HT1080 (cell line): Measurements from ENCODE around the gene RNU1-4. TPM values are rescaled to one million over a fixed set of nuclear protein-coding genes. Genes with fewer than 3 reads are reported as not detected.
"Not testable (repeated sequence)": the region's sequence is repeated elsewhere in the genome, so short reads cannot be mapped to it uniquely, and the experiment has no call there.

Experiments
- DNase-seq: peaks from one replicate; pipeline ENCODE4 v3.0.0-alpha.2; 2015; ENCODE audit warnings: low read depth
- total RNA-seq: library from RNA; depleted of rRNA; stranded (reverse); fragments of >200 nt; shearing (Covaris generic); gene quantifications from 2 replicates; pipeline ENCODE4 v1.2.3, GENCODE V29; 2014

Gene RNU1-4
- total RNA-seq, 1 experiment from 2014 or later, result not detected

DNA sequence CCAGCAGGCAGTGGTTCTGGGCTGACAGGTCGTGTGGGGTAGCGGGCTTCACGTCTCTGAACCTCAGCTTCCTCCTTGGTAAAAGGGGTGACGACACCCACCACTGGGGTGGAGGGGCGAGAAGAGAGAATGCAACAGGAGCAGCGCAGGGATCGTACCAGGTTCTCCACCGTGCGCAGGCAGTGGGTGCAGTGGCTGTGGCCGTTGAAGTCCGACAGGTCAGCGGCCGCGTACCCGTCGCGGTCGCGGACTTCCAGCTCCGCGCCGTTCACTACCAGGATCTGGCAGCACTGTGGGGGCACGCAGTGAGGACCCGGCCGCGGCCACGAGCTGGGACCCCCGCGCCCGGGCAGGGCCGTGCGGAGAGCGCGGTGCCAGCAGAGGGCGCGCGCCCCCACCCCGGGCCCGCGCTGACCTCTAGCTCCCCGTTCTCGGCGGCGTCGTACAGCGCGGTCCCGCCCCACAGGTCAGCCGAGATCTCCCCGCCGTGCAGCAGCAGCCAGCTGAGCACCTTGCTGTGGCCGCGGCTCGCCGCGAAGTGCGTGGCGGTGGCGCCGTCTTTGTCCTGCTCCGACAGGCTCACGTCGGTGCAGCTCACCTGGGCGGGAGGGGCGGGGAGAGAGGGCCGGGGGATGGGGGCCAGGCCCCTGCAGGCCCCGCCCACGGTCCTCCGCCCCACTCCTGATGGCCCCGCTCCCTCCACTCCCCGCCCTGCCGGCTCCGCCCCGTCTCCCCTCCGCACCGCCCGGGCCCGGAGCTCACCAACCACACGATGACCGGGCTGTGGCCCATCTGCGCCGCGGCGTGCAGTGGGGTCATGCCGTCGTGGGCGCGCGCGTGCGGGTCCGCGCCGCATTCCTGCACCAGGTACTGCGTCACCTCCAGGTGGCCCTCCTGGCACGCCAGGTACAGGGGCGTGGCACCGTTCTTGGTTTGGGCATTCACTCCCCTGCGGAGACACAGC lies 32.9 kb upstream of the RNU1-4 start:
- DNase-seq, result not testable (repeated sequence)

DNA sequence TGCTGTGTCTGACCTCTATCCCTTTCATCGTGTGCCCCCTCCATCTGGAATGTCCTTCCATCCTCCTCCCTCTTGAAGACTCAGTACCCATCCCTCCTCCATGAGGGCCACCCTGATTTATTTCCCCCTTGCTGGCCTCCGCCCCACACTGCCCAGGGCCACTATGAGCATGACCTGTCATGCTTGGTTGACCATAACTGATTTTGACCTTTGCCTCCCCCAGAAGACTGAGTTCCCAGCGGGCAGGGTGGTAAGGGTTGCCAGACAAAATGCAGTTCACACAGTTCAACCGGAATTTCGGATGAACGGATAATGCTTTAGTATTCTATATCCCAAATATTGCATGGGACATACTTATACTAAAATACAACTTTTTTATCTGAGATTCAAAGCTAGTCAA lies 31.6 kb upstream of the RNU1-4 start:
- DNase-seq, result not testable (repeated sequence)

DNA sequence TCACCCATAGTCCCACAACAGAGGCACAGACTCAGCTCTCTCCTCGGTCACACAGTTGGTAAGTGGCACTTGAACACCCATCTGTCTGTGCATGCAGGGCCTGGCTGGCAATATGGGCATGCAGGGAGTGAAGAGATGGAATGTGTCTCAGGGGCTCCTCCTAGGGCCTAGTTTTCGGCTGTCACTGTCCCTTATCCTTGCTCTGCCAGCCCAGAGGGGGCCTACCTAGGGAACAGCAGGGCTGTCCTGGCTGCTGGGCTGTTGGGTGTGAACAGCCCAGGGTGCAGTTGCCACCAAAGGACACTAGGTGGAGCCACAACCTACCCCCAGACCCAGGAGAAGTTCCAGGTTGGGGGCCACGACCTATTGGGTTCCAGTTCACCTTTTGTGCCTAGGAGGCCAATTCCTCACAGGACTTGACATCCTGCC lies 30.6 kb upstream of the RNU1-4 start:
- DNase-seq, result not testable (repeated sequence)

DNA sequence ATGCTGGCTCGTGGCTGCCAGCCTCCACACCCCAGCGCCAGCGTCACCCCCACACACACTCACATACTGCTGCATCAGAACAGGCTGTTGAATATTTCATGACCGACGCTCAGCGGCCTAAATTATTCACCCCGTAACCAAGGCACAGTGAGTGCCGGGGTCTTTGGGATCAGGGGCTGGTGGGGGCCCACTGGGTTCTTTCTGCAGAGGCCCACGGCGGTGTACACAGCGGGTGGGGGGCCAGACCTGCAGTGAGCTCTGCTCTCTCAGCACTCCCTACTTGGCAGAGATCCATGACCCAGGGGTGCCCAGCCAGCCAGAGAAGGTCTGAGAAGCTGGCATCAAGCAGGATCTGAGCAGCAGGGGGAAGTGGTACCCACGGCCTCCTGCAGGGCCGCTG lies 29.7 kb upstream of the RNU1-4 start:
- DNase-seq, result not testable (repeated sequence)

DNA sequence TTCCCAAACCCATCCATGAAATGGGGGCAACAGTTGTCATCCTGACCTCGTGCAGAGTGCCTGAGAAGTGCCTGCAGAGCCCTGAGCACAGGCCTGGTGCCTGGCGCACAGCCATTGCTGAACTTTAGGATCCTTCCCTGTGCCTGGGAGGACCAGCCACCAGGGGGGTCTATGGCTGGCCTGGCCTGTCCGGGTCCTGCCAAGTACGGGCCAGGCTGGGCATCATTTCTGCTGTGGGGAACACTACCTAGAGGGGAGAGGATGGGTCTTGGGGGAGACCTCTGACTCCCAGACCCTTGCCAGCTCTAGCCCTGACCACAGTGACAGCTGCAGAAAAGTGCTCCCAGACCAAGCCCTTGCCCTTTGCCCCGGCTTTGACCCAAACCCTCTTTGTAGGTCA lies 28.2 kb upstream of the RNU1-4 start:
- not testable (repeated sequence) for DNase-seq

DNA sequence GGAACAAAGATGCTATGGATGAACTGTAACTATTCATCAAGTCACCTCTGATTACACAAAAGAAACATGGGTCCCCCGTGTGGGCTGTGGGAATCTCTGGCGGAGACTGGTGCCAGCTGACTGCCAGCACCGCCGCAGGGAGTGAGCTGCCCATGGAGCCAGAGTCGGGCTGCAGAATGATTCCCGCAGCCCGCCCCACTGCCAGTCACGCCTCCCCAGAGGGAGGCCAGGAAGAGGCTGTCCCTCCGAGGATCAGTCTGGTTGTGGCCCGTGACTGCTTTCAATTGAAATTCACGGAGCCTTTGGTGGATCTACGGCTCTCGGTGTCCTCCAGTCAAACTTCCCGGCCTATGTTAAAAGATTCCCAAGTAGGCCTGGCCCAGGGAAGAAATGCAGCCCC lies 27.7 kb upstream of the RNU1-4 start:
- not testable (repeated sequence) for DNase-seq

DNA sequence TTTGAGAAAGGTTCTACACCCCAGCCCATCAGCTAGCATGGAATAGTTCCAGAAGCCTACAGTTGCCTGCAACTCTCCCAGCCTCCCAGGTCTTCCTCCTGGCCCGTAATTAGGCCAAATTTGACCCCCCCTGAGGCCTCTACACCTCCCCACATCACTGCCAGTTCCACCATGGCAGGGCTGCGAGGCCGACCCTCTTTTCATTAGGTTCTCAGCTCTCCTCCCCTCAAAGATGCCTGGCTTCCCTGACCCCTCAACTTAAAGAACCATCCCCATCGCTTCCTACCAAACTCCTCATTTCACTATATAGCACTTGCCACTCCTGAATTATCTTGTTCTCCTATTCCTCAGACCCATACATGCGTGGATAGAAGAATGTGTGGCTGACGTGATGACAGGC lies 27.3 kb upstream of the RNU1-4 start:
- DNase-seq, result not testable (repeated sequence)

DNA sequence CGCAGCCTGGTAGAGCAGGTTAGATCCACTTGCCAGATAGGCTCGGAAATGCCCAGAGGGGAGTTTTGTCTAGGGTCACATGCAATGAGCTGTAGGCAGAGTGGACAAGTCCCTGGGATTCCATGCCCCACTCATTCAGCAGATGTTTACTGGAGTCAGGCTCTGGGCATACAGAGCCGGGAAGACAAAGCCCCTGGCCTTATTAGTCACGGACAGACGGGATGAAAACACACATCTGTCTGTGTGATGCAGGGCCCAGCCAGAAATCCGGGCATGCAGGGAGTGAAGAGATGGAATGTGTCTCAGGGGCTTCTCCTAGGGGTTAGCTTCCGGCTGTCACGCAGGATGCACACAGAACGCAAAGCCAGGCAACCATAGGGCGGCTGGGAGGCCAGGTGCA lies 26.8 kb upstream of the RNU1-4 start:
- DNase-seq, result not testable (repeated sequence)

DNA sequence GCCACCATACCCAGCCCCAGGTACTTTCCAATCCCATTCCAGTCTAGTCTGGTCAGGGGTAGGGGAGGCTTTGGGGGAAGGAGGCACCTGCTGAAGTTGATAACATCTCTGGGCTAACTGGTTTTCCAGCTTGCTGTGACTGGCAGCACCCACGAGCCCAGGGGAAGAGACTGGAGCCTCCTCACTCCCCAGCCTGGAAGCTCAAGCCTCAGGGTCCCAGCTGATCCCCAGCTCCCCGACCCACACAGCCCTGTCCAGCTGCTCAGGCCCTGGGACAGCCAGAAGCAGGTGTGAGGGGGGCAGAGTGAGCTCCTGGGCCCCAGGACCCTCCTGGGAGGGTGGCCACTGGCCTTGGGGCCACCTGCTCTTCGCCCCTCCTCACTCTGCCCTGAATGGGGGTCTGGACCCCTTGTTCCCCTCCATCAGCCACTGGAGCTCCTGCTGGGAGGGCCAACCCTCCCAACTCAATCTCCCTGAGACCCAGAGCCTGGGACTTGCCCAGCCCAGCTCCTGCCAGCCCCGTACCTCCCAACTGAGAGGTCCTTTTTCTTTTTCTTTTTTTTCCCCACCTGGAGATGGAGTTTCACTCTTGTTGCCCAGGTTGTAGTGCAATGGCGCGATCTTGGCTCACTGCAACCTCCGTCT lies 23.5 kb upstream of the RNU1-4 start:
- peak; percentile 15 for DNase-seq

DNA sequence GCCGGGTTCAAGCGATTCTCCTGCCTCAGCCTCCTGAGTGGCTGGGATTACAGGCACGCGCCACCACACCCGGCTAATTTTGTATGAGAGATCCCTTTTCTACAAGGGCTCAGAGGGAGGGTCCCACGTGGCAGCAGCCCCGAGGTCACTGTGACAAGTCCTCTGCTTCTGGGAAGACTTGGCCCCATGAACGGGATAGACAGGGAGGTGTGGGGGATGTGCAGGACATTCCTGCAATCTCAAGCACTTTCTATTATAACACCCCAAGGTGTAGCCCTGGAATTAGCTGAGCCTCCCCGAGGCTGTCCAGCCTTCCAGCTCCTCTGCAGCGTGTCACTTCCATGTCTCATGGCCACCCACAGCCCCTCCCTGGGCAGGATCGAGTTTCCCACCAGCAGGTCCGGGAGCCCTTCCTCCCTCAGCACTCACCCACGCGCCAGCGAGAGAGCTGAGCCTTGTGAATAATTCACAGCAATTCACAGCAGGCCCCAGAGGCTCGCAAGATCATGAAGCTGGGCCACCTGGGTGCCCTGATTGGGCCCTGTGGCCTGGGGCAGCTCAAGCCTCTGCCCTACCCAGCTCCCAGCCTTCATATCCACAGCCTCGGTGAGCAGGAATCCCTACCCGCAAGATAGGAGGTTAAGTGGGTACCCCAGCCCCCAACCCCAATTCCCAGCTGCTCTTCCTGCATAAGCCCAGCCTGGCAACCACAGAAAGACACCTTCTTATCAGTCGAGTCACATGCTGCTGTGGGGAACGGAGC lies 22.8 kb upstream of the RNU1-4 start:
- DNase-seq, result peak; percentile 27

DNA sequence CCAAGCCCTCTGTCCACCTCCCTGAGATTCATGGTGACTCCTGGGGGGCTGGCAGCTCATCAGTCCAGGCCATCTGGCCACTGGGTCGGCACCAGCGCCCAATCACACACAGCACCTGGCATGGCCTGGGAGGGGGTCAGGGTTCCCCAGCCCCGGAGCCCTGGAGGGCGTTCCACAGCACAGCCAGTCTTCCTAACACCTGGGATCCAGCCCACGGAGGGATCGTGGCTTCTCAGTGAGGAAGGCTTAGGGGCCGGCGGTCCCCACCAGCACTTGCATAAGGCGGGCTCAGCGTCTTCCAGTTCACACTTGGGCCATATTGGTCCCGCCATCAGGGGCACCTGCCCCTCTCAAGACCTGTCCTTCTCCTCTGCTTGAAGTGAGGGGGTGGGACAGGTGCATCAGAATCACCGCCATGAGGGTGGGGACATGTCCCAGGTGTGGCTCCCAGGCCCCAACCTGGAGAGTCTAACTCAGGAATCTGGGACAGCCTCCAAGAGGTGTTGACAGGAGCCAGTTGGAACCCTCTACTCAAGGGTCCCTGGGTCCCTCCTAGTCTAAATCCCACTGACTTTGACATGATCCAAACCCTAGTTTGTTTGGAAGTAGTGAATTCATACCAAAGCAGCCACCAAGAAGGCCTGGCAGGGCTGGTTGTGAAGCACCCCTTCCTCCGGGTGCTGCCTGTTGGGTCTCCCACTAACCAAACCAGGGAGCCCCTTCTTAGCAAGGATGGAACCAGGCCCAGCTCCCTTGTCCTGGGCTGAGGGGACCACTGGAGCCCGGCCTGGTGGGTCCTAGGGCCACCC lies 22.0 kb upstream of the RNU1-4 start:
- DNase-seq, result peak; percentile 25

DNA sequence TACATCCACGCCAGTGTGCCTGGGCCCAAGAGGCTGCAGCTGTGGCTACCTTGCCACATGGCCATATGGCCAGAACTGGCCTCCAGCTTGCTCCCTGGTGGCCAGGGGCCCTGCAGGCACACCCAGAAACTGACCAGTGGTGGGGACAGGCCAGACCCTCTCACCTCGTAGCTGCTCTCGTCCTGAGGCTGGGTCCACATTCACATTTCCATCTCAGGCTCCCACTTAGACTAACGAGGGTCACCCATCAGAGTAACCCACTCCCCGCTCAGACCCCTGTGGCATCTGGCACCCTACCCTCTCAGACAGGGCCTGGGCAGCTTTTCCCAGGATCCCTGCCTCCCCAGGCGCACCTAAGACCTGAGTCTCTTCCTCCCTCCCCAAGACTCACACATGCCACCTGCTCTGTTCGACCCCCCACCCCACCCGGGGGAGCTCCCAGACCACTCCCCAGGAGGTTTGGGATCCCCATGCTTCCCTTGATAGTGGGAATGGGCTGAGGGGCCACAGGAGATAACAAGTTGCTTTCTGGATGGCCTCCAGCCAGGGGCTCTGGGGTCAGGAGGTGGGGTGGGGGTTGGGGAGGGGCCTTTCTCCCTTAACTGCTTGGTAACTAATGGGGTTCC lies 21.3 kb upstream of the RNU1-4 start:
- peak; percentile 15 for DNase-seq

DNA sequence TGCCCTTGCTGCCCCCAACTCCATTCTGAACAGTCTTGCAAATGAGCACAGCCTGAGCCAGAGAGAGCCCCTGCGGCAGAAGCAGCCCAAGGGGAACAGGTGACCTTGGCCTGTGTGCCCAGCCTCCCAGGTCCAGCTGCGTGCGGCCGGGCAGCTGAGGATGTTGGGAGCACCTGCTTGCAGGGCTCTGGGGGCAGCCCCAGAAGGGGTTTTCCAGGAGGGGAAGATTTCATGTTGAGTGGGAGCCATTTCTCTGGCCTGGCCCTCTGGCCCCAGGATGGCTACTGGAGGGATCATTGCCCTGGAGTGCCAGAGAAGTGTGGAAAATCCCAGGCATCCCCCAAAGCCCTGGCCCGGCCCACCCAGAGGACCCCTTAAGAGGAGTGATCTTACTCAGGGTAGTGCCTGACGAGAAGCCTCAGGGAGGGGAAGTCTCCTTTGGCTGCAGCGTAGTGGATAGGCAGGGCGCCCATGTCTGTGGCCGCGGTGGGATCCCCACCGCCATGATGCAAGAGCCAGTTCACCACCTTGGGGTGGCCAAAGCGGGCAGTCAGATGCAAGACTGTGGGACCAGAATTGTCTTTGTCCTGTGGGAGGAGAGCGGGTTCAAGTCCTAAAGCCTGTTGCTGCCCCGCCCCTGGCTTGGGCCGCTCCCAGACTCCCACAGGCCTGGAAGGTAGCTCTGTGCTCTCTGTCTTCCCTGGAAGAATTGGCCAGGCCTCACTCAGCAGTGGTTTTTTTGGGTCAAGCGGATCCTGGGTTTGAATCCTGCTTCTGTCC lies 20.6 kb upstream of the RNU1-4 start:
- peak; percentile 16 for DNase-seq

DNA sequence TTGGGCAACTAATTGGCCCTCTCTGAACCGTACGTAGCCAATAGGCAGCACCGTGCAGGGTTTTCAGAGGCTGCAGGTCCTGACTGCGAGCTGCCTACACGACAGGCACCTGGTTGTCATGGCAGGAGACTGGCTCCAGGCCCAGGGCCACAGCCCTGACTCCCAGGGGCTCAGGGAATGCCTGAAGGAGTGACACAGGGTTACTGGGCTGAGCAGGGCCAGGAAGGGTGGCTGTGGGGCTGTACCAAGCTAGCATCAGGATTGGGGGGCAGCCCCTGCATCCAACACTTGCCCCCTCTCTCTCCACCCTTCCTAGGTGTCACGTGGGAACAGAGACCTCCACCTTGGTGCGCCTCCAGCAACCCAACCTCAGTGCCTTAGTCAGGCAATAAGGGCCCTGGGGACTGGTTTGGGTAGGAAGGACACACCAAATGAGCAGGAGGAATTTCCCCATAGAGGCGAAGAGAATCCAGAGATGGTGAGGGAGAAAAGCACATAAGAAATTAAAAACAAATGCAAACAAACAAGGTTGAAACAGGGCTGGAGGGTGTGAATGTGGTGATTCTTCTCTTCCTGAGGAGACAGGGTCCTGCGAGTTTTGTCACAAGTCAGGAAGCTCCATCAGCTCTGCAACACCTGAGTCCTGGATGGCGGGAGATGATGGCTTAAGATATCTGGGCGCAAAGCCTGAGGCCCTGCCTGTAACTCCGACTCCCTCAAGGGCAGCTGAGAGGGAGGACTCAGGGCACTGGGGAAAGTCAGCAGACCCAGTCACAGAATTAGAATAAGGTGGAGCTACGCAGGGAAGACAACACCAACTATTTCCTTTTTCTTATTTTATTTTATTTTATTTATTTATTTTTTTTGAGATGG lies 19.7 kb upstream of the RNU1-4 start:
- peak; percentile 14 for DNase-seq

DNA sequence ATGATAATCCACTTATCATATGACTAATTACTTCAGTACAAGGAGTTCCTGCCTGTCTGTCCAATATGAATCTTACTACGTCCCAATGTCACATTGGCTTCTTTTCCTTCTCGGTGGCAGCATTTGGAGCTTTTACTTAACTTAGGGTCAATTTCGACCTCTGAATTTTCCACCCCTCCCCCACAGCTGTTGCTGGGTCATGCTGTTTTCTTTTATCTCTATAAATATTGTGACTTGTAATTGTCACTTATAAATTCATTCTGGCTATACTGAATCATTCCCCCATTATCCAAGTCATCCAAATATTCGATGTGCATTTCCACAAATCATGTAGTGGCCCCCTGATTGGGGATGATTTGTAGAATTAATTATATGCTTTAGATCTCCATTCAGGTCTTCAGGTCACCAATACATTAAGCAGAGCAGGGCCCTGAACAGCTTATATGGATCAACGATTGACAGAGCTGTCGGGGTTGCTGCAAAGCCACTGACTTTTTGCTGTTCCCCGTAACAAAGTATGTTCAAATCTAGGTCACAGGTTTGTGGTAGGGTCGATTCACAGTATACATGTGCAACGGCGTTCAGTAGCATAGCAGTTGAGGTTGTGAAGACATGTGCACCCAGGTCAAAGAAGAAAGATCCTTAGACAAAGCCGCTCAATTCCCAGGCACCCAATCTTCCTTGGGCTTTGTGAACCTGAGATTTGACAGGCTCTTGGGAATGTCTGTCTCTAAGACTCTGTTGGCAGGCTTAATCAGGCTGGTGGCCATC lies 18.3 kb upstream of the RNU1-4 start:
- DNase-seq, result peak; percentile 15

DNA sequence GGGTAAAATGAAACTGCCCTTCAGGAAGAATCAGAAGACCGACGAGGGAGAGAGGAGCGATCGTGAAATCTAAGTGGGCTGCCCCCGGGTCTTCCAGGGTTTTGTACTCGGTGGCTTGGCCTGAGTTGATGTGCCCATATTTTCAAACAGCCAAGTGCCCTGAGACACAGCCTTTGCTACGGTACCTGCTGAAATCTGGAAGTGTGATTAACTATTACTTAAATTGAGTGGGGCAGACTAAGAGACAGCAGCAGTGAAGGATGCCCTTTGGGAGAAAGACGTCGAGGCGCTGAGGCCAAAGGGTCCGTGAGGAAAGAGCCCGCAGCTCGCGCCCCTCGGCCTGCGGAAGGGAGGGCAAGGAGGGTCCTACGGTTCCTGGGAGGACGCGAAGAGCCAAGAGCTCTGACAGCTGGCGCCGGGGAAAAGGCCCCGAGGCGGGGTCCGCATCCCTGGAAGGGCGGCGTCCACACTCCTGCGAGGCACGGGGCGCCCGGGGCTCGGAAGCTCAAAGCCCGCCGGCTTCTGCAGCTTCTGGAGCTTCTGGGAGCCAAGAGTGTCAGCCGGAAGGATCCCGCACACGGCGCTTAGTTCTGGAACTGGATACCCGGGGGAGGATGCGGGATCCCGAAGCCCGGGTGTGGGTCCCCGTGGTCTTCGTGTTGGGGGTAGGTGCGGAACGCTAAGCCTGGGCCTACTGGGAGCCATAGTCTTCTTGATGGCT lies 15.4 kb upstream of the RNU1-4 start:
- DNase-seq, result no peak
